DND-41 (cell line): ENCODE data around the gene THBD.

Experiments used
- ATAC-seq: fragments of 200-7000 bp; cut with Tn5 transposase; 3 replicates; pipeline ENCODE4 v1.9.1; 2021; ENCODE audit warnings: low read depth; ENCODE audit not compliant: insufficient read depth
- DNase-seq: peaks from one replicate; pipeline ENCODE4 v3.0.0-alpha.2; 2020
- H2AFZ ChIP-seq: 2 replicates; pipeline ENCODE4 v1.6.0; 2012; ENCODE audit warnings: low read depth, low read length
- H3K27ac ChIP-seq: 2 replicates; pipeline ENCODE4 v1.5.1; 2012; ENCODE audit warnings: low read length, inconsistent platforms
- H3K27me3 ChIP-seq: fragments of 200-600 bp; sonication (generic); 2 replicates; pipeline ENCODE4 v1.6.0; 2012; ENCODE audit warnings: low read length, mild to moderate bottlenecking, inconsistent platforms; ENCODE audit not compliant: insufficient read depth, poor library complexity
- H3K36me3 ChIP-seq: 2 replicates; pipeline ENCODE4 v1.5.1; 2012; ENCODE audit warnings: low read length, inconsistent platforms; ENCODE audit not compliant: insufficient read depth
- H3K4me1 ChIP-seq: 2 replicates; pipeline ENCODE4 v1.5.1; 2012; ENCODE audit warnings: mild to moderate bottlenecking, low read length; ENCODE audit not compliant: insufficient read depth
- H3K4me2 ChIP-seq: 2 replicates; pipeline ENCODE4 v1.6.0; 2012; ENCODE audit warnings: mild to moderate bottlenecking, moderate library complexity, low read length, inconsistent platforms; ENCODE audit not compliant: insufficient read depth
- H3K4me3 ChIP-seq, 2 experiments: fragments of 200-600 bp in 1 of 2; shearing (Covaris generic) in 1 of 2; 2 replicates each; pipeline ENCODE4 v1.5.1; 2012 to 2016; ENCODE audit warnings: inconsistent platforms in 2 of 2, low read length in 2 of 2, mild to moderate bottlenecking in 2 of 2, low read depth in 1 of 2, moderate library complexity in 1 of 2
- H3K79me2 ChIP-seq: 2 replicates; pipeline ENCODE4 v1.6.0; 2012; ENCODE audit warnings: low read length, inconsistent platforms; ENCODE audit not compliant: insufficient read depth
- H3K9ac ChIP-seq: 2 replicates; pipeline ENCODE4 v1.6.0; 2012; ENCODE audit warnings: low read depth, mild to moderate bottlenecking, inconsistent platforms, low read length, moderate library complexity
- H3K9me3 ChIP-seq: 2 replicates; pipeline ENCODE4 v1.5.1; 2012; ENCODE audit warnings: low read length, moderate library complexity, mild to moderate bottlenecking, inconsistent platforms; ENCODE audit not compliant: insufficient read depth, severe bottlenecking
- H4K20me1 ChIP-seq: 2 replicates; pipeline ENCODE4 v1.6.0; 2012; ENCODE audit warnings: low read length; ENCODE audit not compliant: insufficient read depth
- EZH2 ChIP-seq: IDR thresholded peaks from 3 replicates; pipeline ENCODE4 v1.6.1; 2012; ENCODE audit warnings: borderline replicate concordance, low read depth, mild to moderate bottlenecking, moderate library complexity, low read length, inconsistent platforms; ENCODE audit not compliant: severe bottlenecking
- TF ChIP-seq, protein P1 (sequence below): IDR thresholded peaks from 2 replicates; pipeline ENCODE4 v1.5.1; 2012; ENCODE audit warnings: borderline replicate concordance, low read length, moderate library complexity, mild to moderate bottlenecking; ENCODE audit not compliant: poor library complexity, severe bottlenecking; ENCODE audit errors: extremely low read depth

The THBD gene

DNA sequence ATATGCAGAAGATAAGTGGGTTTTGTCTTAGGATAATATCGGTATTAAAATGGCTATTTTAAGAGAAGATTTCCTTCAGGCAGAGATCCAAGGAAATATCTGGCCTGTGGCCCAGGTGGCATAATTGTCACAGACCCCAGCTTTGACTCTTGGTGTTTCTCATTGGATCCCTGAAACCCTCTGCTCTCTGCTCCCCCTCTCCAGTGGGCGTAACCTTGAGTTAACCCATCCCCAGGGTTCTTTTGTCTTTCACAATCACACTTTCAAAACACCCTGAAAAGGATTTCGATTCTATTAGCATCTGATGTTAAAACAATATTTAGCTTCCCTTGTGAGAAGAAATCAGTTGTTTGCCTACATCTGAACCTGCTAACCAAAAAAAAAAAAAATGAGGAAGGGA is 7.2 kb downstream of the THBD start:
- Histone ChIP-seq H3K36me3 (no peaks in the 10 kb centered on the region), H2AFZ (no peak overlapping the region), H3K27me3 (no peaks in the 10 kb centered on the region), H3K4me3 (no peak overlapping the region), H3K27ac (no peak overlapping the region), H3K4me2 (no peak overlapping the region), H3K4me1 (peaks cover 9% of the 10 kb centered on the region), H4K20me1 (no peaks in the 10 kb centered on the region), H3K79me2 (no peaks in the 10 kb centered on the region), H3K9ac (no peak overlapping the region), H3K9me3 (no peaks in the 10 kb centered on the region)
- ATAC-seq (no peak), DNase-seq (no peak)
- TF ChIP-seq, protein P1, sequence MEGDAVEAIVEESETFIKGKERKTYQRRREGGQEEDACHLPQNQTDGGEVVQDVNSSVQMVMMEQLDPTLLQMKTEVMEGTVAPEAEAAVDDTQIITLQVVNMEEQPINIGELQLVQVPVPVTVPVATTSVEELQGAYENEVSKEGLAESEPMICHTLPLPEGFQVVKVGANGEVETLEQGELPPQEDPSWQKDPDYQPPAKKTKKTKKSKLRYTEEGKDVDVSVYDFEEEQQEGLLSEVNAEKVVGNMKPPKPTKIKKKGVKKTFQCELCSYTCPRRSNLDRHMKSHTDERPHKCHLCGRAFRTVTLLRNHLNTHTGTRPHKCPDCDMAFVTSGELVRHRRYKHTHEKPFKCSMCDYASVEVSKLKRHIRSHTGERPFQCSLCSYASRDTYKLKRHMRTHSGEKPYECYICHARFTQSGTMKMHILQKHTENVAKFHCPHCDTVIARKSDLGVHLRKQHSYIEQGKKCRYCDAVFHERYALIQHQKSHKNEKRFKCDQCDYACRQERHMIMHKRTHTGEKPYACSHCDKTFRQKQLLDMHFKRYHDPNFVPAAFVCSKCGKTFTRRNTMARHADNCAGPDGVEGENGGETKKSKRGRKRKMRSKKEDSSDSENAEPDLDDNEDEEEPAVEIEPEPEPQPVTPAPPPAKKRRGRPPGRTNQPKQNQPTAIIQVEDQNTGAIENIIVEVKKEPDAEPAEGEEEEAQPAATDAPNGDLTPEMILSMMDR = no peak
- TF ChIP-seq EZH2 = no peak

DNA sequence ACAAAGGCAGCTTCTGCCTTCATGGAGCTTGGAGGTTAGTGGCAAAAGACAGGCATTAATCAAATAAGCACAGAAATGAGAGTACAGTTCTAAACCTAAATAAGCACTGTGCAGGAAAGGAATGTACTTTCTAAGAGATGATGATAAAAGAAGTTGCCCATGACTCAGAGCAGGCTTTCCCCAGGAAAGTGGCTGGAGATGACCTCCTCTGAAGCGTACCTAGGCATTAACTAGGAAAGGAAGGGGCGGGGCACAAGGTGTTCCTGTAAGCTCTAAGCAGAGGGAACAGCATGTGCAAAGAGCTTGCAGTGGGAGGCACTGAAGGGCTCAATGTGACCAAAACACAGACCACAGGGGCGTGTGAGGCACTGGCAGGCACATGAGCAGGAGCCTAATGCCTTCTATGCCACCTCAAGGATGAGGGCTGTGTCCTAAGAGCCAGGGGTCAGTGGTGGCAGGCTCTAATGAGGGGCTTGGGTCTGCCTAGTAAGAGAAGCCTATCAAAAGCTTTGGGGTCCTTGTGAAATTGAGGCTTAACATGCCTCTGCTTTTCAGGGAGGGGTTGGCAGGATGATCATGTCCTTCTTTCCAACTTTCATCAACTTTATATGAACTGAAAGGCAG is 9.5 kb downstream of the THBD start:
- Histone ChIP-seq H3K36me3 (no peaks in the 10 kb centered on the region), H3K4me3 (no peak overlapping the region), H3K79me2 (no peaks in the 10 kb centered on the region), H3K4me2 (no peak overlapping the region), H3K27me3 (no peaks in the 10 kb centered on the region), H3K27ac (no peak overlapping the region), H4K20me1 (no peaks in the 10 kb centered on the region), H3K9ac (no peak overlapping the region), H3K9me3 (no peaks in the 10 kb centered on the region), H2AFZ (no peak overlapping the region), H3K4me1 (peaks cover 27% of the 10 kb centered on the region)
- ATAC-seq (no peak), DNase-seq (peak; percentile 3)
- no peak for TF ChIP-seq EZH2
- TF ChIP-seq, protein P1 = no peak

DNA sequence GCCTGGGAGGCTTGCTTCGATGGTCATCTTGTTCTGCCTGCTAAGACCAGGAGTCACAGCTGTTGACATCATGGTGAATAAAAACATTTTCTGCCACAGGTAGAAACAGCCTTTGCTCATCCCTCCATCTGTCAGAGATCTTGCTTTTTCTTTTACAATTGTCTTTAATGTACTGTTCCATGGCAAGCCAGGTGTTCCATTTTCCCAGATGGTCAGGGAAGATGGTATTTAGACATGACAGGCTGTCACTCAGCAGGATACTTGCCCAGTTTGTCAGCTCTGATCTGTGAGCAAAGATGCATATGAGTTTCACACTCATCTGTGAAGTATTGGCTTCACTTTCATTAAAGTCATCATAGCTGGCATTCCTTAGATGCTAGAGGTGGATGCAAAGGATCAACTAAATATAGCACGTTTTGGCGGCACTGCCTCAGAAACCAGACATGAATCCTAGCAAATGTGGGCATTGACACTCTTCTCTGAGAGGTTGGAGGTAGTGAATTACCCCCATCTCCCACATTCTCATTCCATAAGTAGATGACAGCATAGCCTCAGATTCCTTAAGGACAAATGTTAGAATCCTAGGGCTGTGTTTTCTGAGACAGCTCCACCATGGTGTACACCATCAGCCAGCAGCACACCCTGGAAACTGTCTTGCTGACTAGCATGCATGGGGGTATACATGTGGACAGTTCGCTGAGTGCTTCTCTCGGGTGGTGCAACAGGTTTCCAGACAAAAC is 10.2 kb downstream of the THBD start:
- H2AFZ ChIP-seq = no peak overlapping the region
- no peaks in the 10 kb centered on the region for H3K79me2 ChIP-seq
- peaks cover 27% of the 10 kb centered on the region for H3K4me1 ChIP-seq
- DNase-seq (peak; percentile 1), ATAC-seq (no peak)
- no peak overlapping the region for H3K27ac ChIP-seq
- no peak overlapping the region for H3K9ac ChIP-seq
- no peaks in the 10 kb centered on the region for H3K36me3 ChIP-seq
- H3K4me2 ChIP-seq = no peak overlapping the region
- H4K20me1 ChIP-seq = no peaks in the 10 kb centered on the region
- no peaks in the 10 kb centered on the region for H3K9me3 ChIP-seq
- H3K27me3 ChIP-seq = no peaks in the 10 kb centered on the region
- TF ChIP-seq, protein P1 = no peak
- TF ChIP-seq EZH2 = no peak
- H3K4me3 ChIP-seq = no peak overlapping the region
